C4-2B (cell line): ENCODE data around the gene DHRS2.

Source experiments
- CTCF ChIP-seq: fragments of 450-650 bp; conservative IDR thresholded peaks from 2 replicates; pipeline ENCODE4 v1.5.1; 2017; ENCODE audit warnings: mild to moderate bottlenecking
- ZFX ChIP-seq: fragments of 450-650 bp; IDR thresholded peaks from 2 replicates; pipeline ENCODE4 v1.6.1; 2017

DNA sequence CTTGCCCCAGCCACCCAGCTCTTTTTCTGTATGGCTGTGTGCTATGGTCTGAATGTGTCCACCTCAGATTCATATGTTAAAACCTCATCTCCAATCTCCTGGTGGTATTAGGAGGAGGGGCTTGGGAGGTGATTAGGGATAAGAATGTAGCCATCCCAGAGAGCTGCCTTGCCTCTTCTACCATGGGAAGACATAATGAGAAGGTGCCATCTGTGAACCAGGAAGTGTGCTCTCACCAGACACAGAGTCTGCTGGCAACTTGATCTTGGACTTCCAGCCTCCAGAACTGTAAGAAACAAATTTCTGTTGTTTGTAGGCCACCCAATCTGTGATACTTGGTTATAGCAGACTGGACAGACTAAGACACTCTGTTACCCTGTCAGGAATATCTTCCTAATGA lies 34.7 kb upstream of the DHRS2 start:
- no peak for TF ChIP-seq CTCF
- no peak for TF ChIP-seq ZFX
